K562 (cell line): ENCODE measurements around the gene LLPH. TPM values are rescaled to one million over a fixed set of nuclear protein-coding genes. Genes with fewer than 3 reads are reported as not detected.
A peak's percentile ranks its signal among the peaks of the same experiment; 100 is the strongest.

Experiments used
- CREB1 ChIP-seq, 2 experiments: sonication (generic) in 1 of 2; formaldehyde crosslinking in 1 of 2; IDR thresholded peaks; 2 replicates each; pipeline versions ENCODE4 v1.6.1 to v1.8.0; 2012 to 2022; ENCODE audit warnings: inconsistent platforms in 1 of 2, mild to moderate bottlenecking in 1 of 2, missing genetic modification reagents in 1 of 2, moderate library complexity in 1 of 2
- EWSR1 ChIP-seq: fragments of 450-650 bp; IDR thresholded peaks from 2 replicates; pipeline ENCODE4 v1.6.1; 2018; ENCODE audit warnings: borderline replicate concordance, mild to moderate bottlenecking, low read depth, moderate library complexity; ENCODE audit not compliant: partially characterized antibody
- FUS ChIP-seq: fragments of 200-400 bp; formaldehyde crosslinking; optimal IDR thresholded peaks from 2 replicates; pipeline ENCODE3; 2017; ENCODE audit warnings: low read depth, low read length
- HCFC1 ChIP-seq: IDR thresholded peaks from 2 replicates; pipeline ENCODE4 v1.6.1; 2012; ENCODE audit warnings: low read depth, low read length, improper control_type of control experiment
- ILF3 ChIP-seq: fragments of 450-650 bp; IDR thresholded peaks from 2 replicates; pipeline ENCODE4 v1.6.1; 2018; ENCODE audit warnings: antibody characterized with exemption, mild to moderate bottlenecking, moderate library complexity, borderline replicate concordance
- MAFG ChIP-seq: fragments of 450-650 bp; conservative IDR thresholded peaks from 2 replicates; pipeline ENCODE4 v1.6.1; 2016; ENCODE audit warnings: missing genetic modification characterization, missing compliant biosample characterization
- MEF2D ChIP-seq: conservative IDR thresholded peaks from 2 replicates; pipeline ENCODE4 v1.6.1; 2016; ENCODE audit warnings: low read depth, missing genetic modification characterization, missing compliant biosample characterization
- PHF20 ChIP-seq: fragments of 450-650 bp; IDR thresholded peaks from 2 replicates; pipeline ENCODE4 v1.6.1; 2018; ENCODE audit not compliant: partially characterized antibody
- TFE3 ChIP-seq: fragments of 450-650 bp; formaldehyde crosslinking; IDR thresholded peaks from 2 replicates; pipeline ENCODE4 v1.4.0; 2020; ENCODE audit warnings: mild to moderate bottlenecking, mixed read lengths
- YY1 ChIP-seq, 3 experiments: IDR thresholded peaks; 2 replicates each; pipeline ENCODE4 v1.6.1; 2011; ENCODE audit warnings: low read length in 2 of 3, mild to moderate bottlenecking in 2 of 3, moderate library complexity in 2 of 3, borderline replicate concordance in 1 of 3, control low read depth in 1 of 3, low read depth in 1 of 3; ENCODE audit not compliant: insufficient read depth in 3 of 3, insufficient replicate concordance in 2 of 3, control insufficient read depth in 1 of 3, insufficient read length in 1 of 3; ENCODE audit errors: extremely low read depth in 1 of 3
- ZBTB11 ChIP-seq, 3 experiments: fragments of 200-800 bp in 1 of 3; fragments of 250-450 bp in 1 of 3; fragments of 450-650 bp in 1 of 3; sonication (Bioruptor Pico) in 1 of 3; sonication (Bioruptor generic) in 1 of 3; formaldehyde crosslinking in 1 of 3; IDR thresholded peaks; 2 replicates each; pipeline versions ENCODE4 v1.6.1 to v1.8.0; 2016 to 2022; ENCODE audit warnings: mild to moderate bottlenecking in 2 of 3, missing genetic modification characterization in 2 of 3, missing compliant biosample characterization in 1 of 3, moderate library complexity in 1 of 3
- ZNF347 ChIP-seq: fragments of 450-650 bp; formaldehyde crosslinking; IDR thresholded peaks from 2 replicates; pipeline ENCODE4 v1.4.0; 2020; ENCODE audit warnings: low read depth, mild to moderate bottlenecking, moderate library complexity
- ZNF766 ChIP-seq: fragments of 200-800 bp; sonication (Bioruptor generic); conservative IDR thresholded peaks from 2 replicates; pipeline ENCODE4 v1.6.1; 2016; ENCODE audit warnings: missing genetic modification characterization, missing compliant biosample characterization
- polyA plus RNA-seq, 8 experiments: library from polyadenylated mRNA; depleted of rRNA in 4 of 8; stranded (reverse) in 5 of 8; unstranded in 3 of 8; fragments of >200 nt; fragmentation: Nextera tagmentation in 2 of 8; fragmentation: Illumina TruSeq in 1 of 8; extraction: Ambion mirVana in 2 of 8; extraction: Trizol in 1 of 8; gene quantifications; 2 replicates each; pipeline versions ENCODE4 v1.2.1 to v1.2.3, GENCODE V29; 2011 to 2014; ENCODE audit warnings: inconsistent platforms in 1 of 8, missing spikeins in 1 of 8
- total RNA-seq, 7 experiments: library from RNA; depleted of rRNA in 6 of 7; stranded (reverse); fragments of >200 nt in 6 of 7; fragmentation: Illumina TruSeq in 2 of 7; extraction: Trizol in 2 of 7; gene quantifications; 2 replicates each; pipeline versions ENCODE4 v1.2.1 to v1.2.3, GENCODE V29; 2011 to 2021; ENCODE audit warnings: low replicate concordance in 1 of 7
- TF ChIP-seq, protein P1 (sequence below): fragments of 450-650 bp; formaldehyde crosslinking; IDR thresholded peaks from 2 replicates; pipeline ENCODE4 v1.4.0; 2022; ENCODE audit warnings: missing genetic modification characterization
- TF ChIP-seq, protein P2 (sequence below): fragments of 450-650 bp; IDR thresholded peaks from 2 replicates; pipeline ENCODE4 v1.7.1; 2018; ENCODE audit warnings: mild to moderate bottlenecking, low read depth; ENCODE audit not compliant: partially characterized antibody

Gene LLPH
- total and polyA plus RNA-seq, 9 of the 15 experiments (the other 6 are each of a cell fraction or from before 2014, with no cell fraction given) = 19.1 to 87.3 (median 59.6) TPM

DNA sequence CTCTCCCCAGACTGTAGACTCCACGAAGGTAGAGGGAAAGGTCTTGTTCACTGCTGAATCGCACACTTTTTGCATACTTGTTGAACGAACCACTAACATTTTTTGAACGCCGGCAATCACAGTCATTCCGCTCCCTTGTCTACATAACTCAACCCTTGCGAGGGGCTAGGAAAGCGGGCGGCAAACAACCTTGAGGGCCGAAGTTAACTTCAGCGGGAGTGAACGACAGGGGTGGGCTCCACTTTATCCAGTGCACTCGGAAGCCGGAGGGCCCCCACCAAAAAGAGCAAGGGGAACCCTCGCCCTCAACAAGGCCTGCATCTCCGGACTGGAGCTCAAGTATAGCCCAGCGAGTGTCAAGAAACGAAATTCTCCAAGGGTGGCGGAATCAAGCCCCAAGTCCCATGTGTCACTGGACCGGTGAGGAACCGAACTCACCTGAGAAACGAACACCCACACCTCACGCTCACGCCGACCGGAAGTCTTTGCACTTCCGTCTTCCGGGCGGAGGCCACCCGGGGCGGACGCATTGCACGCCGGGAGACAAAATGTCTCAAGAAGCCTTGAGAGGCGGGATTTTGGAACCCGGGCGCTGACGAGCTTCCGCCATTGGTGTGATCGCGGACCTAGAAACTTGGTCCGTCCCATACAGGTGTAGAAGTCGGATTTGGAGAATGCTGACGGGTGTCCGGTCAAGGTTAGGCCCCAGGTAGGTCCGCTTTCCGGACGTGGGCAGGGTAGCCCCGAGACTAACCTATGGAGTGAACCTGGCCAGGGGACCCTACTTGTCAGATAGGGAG, at the start of gene LLPH (continued):
- TF ChIP-seq CREB1 (IDR thresholded peaks at IDR 0.05) (peak; percentile 25; the same call in 1 of the 2 replicates), CREB1 (CRISPR knock-in tag; IDR thresholded peaks at IDR 0.05) (no peak; the same call in 1 of the 2 replicates), ZBTB11 (CRISPR knock-in tag; IDR thresholded peaks at IDR 0.05) (peak; percentile 29 to 75 (median 35); a peak in 4 of 6 replicates), MAFG (tag) (no peak), PHF20 (peak; percentile 96), ZNF766 (CRISPR knock-in tag) (no peak), YY1 (IDR thresholded peaks at IDR 0.05; ENCODE audit: borderline replicate concordance in 1 of 3, control insufficient read depth in 1 of 3, extremely low read depth in 1 of 3, insufficient read depth in 3 of 3, insufficient read length in 1 of 3, insufficient replicate concordance in 2 of 3, low read depth in 1 of 3, low read length in 2 of 3) (peak; percentile 41 to 93 (median 88)), TFE3 (CRISPR knock-in tag) (no peak), ZNF347 (CRISPR knock-in tag) (no peak), EWSR1 (no peak), ILF3 (no peak), HCFC1 (peak; percentile 70), FUS (no peak), MEF2D (no peak)
- TF ChIP-seq, protein P1, sequence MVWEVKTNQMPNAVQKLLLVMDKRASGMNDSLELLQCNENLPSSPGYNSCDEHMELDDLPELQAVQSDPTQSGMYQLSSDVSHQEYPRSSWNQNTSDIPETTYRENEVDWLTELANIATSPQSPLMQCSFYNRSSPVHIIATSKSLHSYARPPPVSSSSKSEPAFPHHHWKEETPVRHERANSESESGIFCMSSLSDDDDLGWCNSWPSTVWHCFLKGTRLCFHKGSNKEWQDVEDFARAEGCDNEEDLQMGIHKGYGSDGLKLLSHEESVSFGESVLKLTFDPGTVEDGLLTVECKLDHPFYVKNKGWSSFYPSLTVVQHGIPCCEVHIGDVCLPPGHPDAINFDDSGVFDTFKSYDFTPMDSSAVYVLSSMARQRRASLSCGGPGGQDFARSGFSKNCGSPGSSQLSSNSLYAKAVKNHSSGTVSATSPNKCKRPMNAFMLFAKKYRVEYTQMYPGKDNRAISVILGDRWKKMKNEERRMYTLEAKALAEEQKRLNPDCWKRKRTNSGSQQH (CRISPR knock-in tag) = no peak
- TF ChIP-seq, protein P2, sequence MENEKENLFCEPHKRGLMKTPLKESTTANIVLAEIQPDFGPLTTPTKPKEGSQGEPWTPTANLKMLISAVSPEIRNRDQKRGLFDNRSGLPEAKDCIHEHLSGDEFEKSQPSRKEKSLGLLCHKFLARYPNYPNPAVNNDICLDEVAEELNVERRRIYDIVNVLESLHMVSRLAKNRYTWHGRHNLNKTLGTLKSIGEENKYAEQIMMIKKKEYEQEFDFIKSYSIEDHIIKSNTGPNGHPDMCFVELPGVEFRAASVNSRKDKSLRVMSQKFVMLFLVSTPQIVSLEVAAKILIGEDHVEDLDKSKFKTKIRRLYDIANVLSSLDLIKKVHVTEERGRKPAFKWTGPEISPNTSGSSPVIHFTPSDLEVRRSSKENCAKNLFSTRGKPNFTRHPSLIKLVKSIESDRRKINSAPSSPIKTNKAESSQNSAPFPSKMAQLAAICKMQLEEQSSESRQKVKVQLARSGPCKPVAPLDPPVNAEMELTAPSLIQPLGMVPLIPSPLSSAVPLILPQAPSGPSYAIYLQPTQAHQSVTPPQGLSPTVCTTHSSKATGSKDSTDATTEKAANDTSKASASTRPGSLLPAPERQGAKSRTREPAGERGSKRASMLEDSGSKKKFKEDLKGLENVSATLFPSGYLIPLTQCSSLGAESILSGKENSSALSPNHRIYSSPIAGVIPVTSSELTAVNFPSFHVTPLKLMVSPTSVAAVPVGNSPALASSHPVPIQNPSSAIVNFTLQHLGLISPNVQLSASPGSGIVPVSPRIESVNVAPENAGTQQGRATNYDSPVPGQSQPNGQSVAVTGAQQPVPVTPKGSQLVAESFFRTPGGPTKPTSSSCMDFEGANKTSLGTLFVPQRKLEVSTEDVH = peak; percentile 95
